ENCODE results near the gene FGF2. TPM values are rescaled to one million over a fixed set of nuclear protein-coding genes. Genes with fewer than 3 reads are reported as not detected.

The FGF2 gene
- total and polyA plus RNA-seq, 3 donors from 2014 or later: 3.0 to 4.9 (median 4.5) TPM

DNA sequence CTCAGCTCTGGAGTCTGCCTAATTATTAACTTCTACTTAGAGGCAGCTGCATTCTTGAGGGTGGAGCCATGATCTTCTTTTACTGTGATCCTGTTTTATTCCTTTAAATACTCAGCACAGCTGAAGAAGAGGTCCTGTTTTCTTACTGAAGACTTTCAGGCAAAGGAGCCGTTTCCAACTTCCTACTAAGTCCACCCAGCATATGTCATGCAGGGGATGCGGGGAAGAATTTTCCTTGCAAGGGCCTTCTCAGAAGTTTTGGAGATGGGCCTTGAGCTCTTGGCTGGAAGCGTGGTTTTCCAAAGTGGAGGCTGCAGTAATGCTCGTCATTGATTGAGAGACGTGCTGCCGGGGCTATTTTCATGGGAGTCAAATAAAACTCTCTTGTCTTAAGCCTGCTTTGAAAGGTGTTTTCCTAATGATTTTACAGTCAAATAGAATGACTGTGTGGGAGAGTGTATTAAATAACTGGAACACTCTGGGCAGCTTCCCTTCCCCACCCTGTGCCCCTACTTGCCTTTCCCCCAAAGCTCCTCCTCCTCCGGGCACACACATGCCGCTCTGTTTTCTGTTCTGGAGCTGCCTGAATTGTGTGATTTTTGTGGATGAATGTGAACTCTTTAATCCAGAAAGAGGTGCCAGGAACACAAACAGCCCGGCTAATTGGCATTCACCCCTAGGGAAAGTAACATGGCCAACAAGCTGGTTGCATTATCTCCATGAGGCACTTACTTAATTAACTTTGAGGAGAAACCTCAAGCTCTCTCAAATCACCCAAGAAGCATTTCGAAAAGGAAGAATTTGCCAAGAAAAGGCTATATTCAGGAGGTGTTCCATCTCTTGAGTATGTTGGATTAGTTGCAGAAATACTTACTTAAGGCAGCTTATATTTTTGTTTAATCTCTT lies 28.1 kb downstream of the FGF2 start:
- no peaks in the 10 kb centered on the region for H3K36me3 ChIP-seq (ENCODE audit: low read depth, missing control alignments)
- H3K9me3 ChIP-seq: no peaks in the 10 kb centered on the region
- peaks cover 9% of the 10 kb centered on the region for H3K4me1 ChIP-seq
- TF ChIP-seq, protein P1, sequence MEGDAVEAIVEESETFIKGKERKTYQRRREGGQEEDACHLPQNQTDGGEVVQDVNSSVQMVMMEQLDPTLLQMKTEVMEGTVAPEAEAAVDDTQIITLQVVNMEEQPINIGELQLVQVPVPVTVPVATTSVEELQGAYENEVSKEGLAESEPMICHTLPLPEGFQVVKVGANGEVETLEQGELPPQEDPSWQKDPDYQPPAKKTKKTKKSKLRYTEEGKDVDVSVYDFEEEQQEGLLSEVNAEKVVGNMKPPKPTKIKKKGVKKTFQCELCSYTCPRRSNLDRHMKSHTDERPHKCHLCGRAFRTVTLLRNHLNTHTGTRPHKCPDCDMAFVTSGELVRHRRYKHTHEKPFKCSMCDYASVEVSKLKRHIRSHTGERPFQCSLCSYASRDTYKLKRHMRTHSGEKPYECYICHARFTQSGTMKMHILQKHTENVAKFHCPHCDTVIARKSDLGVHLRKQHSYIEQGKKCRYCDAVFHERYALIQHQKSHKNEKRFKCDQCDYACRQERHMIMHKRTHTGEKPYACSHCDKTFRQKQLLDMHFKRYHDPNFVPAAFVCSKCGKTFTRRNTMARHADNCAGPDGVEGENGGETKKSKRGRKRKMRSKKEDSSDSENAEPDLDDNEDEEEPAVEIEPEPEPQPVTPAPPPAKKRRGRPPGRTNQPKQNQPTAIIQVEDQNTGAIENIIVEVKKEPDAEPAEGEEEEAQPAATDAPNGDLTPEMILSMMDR (IDR thresholded peaks at IDR 0.05): no peak
- no peak for TF ChIP-seq POLR2A (IDR thresholded peaks at IDR 0.05)
- no peaks in the 10 kb centered on the region for H3K27me3 ChIP-seq
- H3K4me3 ChIP-seq: no peak overlapping the region
- 46 to 57% methylated on average over 10 of the region's 10 CpGs for WGBS, 2 donors
- no peak overlapping the region for H3K27ac ChIP-seq
- intact Hi-C loops (cut with DNase I; ENCODE audit: low total_unique reads): no loop called here
- DNase-seq: no peak

DNA sequence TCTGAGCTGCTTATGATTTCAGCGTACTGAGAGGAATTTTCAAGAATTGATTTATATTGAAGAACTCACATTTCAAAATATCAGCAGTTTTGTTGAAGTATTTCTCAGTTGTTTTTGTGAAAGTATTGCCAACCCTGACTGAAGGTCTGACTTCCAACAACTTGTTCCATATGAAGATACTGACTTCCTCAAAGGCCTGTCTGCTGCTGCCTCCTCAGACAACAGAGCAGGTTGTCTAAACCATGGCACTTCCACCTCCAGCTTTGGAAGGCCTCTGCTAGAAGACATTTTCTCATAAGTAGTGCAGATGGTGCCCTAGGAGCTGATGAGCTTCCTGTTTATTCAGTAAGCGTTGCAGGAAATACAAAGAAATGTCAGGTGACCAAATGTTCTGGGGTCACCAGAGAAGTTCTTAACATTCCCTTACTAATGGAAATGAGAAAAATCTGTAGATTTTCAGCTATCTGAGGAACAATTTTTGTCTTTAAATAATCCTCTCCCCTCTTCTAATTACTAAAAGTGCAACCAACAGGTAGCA lies 28.8 kb downstream of the FGF2 start:
- no peak for TF ChIP-seq POLR2A (IDR thresholded peaks at IDR 0.05)
- TF ChIP-seq, protein P1 (IDR thresholded peaks at IDR 0.05): no peak
- no peak overlapping the region for H3K4me3 ChIP-seq
- 76% methylated on average over 2 of the region's 2 CpGs for WGBS, 2 donors
- no peaks in the 10 kb centered on the region for H3K27me3 ChIP-seq
- H3K4me1 ChIP-seq: peaks cover 6% of the 10 kb centered on the region
- no peaks in the 10 kb centered on the region for H3K9me3 ChIP-seq
- intact Hi-C loops (cut with DNase I; ENCODE audit: low total_unique reads): no loop called here
- no peak for DNase-seq
- no peaks in the 10 kb centered on the region for H3K36me3 ChIP-seq (ENCODE audit: low read depth, missing control alignments)
- no peak overlapping the region for H3K27ac ChIP-seq

DNA sequence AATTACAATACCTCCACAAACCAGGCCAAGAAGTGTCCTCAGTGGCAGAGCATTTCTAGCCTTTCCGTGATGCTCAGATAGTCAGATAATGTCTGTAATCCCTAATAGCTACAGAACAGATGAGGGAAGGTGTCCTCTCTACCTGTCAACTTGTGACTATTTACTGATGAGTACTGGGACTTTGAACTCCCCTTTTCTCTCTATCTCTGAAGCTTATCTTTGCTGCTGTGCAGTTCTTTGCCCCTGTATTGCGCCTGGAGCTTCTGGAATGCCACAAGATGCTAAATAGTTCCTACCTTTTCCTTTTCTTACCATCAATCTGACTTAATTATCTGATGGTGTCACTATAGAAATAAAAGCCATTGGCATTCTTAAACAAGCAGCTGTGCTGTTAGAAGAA lies 30.5 kb downstream of the FGF2 start:
- H3K36me3 ChIP-seq (ENCODE audit: low read depth, missing control alignments): no peaks in the 10 kb centered on the region
- H3K4me1 ChIP-seq: peaks cover 6% of the 10 kb centered on the region
- TF ChIP-seq POLR2A (IDR thresholded peaks at IDR 0.05): no peak
- TF ChIP-seq, protein P1 (IDR thresholded peaks at IDR 0.05): no peak
- intact Hi-C loops (cut with DNase I; ENCODE audit: low total_unique reads): no loop called here
- no peaks in the 10 kb centered on the region for H3K9me3 ChIP-seq
- H3K27ac ChIP-seq: no peak overlapping the region
- no peak for DNase-seq
- H3K4me3 ChIP-seq: no peak overlapping the region
- 88 to 95% methylated on average over 2 of the region's 2 CpGs for WGBS, 2 donors
- no peaks in the 10 kb centered on the region for H3K27me3 ChIP-seq

DNA sequence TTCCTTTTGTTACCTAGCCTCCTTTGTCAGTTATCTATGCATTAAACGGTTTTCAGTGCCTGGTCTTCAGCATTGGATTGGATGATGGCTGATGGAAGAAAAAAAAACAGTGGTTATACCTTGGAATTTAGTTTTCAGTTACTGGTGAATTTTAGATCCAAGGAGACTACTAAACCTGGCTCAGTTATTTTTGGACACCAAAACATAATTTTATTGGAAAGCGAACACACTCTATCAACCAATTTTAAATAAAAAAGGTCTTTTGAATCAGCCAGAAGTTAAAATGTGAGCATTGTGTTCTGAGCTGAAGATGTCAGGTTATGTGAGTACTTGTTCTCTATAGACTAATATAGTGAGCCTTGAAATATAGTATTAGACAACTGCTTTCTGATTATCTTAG lies 32.1 kb downstream of the FGF2 start:
- intact Hi-C loops (cut with DNase I; ENCODE audit: low total_unique reads): no loop called here
- no peaks in the 10 kb centered on the region for H3K27me3 ChIP-seq
- H3K4me1 ChIP-seq: peaks cover 6% of the 10 kb centered on the region
- H3K4me3 ChIP-seq: no peak overlapping the region
- 66 to 74% methylated on average over 2 of the region's 2 CpGs for WGBS, 2 donors
- no peak for DNase-seq
- no peaks in the 10 kb centered on the region for H3K36me3 ChIP-seq (ENCODE audit: low read depth, missing control alignments)
- no peaks in the 10 kb centered on the region for H3K9me3 ChIP-seq
- TF ChIP-seq, protein P1 (IDR thresholded peaks at IDR 0.05): no peak
- TF ChIP-seq POLR2A (IDR thresholded peaks at IDR 0.05): no peak
- no peak overlapping the region for H3K27ac ChIP-seq

Data from testis (tissue), 3 donors.